Measurements from ENCODE around the gene PDE8B. TPM values are rescaled to one million over a fixed set of nuclear protein-coding genes. Genes with fewer than 3 reads are reported as not detected.

PDE8B gene
- polyA plus RNA-seq (2014; cell fraction: cytosol; rRNA removed), result 0.09 TPM in 1 of 2 replicates, not detected in the other
- 0.06 and 0.57 TPM in 2 replicates for polyA plus RNA-seq (2014; cell fraction: nucleus; rRNA removed)

- DNase-seq (ENCODE audit: low spot score), result no peak
Measured at GRCh38 chr5:77210091-77210963, at the start of gene PDE8B. Gene PDE8B (plus strand): TSS chr5:77210680. CDS start chr5:77210926, 246 bp downstream.

DNA sequence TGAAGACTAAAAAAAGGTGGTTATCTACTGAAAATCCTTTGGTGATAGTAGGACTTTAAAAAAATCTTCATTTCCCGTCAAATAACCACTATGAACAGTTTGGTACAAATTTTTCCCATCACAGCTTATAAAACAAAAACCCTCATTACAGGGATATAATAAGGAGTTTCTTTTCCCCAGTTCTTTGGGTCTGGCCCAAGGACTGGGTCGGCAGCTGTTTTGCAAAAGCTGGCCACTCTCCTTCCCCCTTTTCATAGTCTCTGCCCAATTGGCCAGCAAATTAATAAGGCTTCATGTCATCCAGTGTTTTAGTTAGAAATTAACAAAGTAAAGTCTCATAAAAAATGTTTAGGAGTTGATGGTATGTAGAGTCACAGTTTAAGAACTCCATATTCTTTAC is 47.0 kb upstream of the PDE8B start:
- no peak for DNase-seq (ENCODE audit: low spot score)

DNA sequence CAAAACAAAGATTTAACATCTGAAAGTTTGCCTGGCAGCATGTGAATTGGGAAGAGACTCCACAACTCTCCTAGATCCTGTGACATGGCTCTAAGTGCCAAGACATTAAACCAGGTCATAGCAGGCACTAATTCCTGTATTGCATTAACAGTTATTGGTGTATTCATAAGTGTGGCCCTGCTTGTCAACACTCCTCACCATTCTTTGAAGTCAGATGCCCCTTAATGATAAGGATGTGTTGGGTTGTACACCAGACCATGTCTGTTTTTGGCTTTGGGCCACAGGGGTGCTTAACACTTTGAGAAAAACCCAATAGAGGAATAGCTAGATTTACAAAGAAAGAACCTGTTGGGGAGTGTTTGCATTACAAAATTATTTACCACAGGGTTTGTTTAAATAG is 43.4 kb upstream of the PDE8B start:
- no peak for DNase-seq (ENCODE audit: low spot score)

DNA sequence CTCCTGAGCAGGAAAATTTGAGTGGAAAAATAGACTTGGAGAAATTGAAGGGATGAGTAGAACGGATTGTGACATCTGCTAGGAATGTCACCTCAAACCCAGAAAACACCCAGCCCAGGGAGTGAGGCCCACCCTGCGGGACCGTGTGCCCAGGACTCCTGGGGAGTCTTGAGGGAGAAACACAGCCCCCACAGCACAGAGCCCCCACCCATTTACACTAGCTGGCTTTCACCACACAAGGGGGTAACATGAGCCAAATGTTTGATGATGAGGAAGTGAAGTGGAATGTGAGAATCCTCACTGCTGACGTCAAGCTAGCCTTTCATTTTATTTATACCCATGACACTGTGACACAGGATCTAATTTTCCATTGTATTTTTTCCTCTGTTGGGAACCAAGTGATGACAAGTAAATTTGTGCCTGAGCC is 42.8 kb upstream of the PDE8B start:
- no peak for DNase-seq (ENCODE audit: low spot score)

GRCh38 chr5:77168161-77168878 is 42.2 kb upstream of the PDE8B start:
- DNase-seq (ENCODE audit: low spot score), result peak; percentile 7

GRCh38 chr5:77168879-77169244 is 41.6 kb upstream of the PDE8B start:
- no peak for DNase-seq (ENCODE audit: low spot score)

GRCh38 chr5:77170196-77170890 is 40.1 kb upstream of the PDE8B start:
- DNase-seq (ENCODE audit: low spot score), result no peak

GRCh38 chr5:77171141-77171910 is 39.2 kb upstream of the PDE8B start:
- no peak for DNase-seq (ENCODE audit: low spot score)

- DNase-seq (ENCODE audit: low spot score), result no peak
Measured at GRCh38 chr5:77172713-77173328, 37.7 kb upstream of the PDE8B start.

DNA sequence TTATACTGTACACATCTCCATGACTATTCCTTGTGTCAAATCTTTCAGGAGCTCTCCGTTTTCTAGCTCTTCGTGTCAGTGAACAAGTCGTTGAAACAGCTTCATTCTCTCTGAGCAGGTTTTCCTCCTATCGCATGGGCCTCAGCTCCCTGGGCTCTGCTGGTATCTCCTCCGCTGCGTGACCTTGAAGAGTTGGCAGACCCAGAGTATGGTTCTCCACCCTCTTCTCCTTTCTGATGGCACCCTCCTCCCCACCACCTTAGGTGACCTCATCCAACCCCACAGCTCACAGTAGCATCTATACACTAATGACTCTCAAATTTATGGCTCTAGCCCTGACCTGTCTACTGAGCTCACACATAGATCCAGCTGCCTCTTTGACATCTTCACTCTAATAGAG is 36.0 kb upstream of the PDE8B start:
- DNase-seq (ENCODE audit: low spot score), result no peak

DNA sequence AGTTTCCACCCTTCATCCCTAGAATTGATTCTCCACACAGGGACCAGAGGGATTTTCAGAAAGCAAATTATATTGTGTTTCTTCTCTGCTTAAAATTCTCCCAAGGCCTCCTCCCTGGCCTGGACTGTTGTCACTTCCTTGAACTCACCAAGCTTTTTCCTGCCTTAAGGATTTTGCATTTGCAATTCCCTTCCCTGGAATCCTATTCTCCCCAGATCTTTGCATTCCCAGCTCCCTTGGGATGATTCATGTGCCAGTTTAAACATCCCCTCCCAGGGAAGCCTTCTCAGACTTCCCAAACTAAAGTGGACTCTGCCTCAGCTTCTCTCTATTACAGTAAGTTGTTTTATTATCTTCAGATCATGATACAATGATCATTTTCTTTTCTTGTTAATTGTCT is 35.2 kb upstream of the PDE8B start:
- no peak for DNase-seq (ENCODE audit: low spot score)

DNA sequence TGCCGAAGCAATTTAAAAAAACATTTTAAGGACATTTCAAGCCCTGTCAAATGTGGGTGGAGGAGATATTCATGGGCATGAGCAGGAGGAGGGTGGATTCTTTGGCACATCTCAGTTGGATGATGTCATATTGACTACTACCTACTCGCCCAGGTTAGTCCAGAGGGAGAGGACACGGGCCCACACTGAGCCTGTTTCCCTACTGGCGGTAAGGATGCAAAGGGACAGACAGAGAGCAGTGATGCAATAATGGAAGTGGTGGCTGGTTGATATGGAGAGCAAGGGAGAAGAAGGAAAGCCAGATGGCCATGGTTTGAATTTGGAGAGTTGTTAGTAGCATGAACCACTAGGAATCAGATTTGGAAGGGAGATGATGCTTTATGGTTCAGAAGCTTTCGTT is 34.1 kb upstream of the PDE8B start:
- DNase-seq (ENCODE audit: low spot score), result no peak

DNA sequence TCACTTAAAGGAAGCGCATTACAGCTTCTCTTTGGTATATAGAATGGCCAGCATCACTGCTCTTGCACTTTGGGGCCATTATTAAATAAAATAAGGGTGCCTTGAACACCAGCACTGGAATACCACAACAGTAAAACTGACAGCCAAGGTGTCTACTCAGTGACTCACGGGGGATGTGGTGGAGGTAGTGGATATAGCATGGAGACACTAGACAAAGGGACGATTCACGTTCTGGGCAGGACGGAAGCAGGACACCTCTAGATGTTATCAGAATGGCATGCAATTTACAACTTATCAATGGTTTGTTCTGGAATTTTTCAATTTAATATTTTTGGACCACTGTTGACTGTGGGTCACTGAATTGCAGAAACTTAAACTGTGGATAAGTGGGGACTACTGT is 32.9 kb upstream of the PDE8B start:
- no peak for DNase-seq (ENCODE audit: low spot score)

DNA sequence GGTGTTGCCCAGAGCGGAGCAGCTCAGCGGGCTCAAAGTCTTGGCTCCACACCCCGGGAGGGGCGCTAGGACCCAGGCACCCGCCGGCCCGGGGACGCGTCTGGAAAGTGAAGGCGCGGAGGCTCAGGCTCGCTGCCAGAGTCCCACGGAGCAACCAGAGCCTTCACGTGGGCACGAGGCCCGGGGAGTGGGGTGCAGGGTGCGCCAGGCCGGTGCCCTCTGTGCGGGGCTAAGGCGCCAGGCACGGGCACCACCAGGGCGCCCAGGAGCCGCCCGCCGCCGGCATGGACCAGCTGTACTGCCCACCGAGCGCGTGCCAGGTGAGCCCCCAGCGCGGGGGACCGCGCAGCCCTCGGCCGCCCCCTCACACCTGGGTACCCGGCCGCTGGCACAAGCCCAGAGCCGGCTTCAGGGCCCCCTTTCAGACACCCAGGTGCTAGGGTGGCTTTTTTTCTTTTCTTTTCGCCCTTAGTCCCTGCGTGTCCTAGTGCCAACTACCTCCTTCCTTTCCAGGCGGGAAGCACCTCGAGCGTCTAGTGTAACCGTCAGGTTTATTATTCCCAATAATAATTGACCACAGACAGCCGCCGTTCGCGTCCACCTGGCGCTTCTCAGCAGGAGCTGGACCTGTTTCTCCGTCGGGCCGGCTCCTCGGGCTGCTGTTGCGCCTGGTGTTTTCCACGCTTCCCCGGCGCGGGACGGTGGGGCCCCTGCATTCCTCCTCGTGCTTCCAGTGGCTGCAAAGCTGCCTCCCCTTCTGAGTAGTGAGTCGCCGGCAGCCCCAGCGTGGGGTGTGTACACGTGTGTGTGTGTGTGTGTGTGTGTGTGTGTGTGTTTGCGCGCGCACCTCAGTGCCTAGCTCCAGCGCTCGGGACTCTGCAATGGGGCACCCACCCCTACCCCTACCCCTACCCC is 30.1 kb upstream of the PDE8B start:
- no peak for DNase-seq (ENCODE audit: low spot score)

- no peak for DNase-seq (ENCODE audit: low spot score)
Measured at GRCh38 chr5:77181173-77181572, 29.3 kb upstream of the PDE8B start.

DNA sequence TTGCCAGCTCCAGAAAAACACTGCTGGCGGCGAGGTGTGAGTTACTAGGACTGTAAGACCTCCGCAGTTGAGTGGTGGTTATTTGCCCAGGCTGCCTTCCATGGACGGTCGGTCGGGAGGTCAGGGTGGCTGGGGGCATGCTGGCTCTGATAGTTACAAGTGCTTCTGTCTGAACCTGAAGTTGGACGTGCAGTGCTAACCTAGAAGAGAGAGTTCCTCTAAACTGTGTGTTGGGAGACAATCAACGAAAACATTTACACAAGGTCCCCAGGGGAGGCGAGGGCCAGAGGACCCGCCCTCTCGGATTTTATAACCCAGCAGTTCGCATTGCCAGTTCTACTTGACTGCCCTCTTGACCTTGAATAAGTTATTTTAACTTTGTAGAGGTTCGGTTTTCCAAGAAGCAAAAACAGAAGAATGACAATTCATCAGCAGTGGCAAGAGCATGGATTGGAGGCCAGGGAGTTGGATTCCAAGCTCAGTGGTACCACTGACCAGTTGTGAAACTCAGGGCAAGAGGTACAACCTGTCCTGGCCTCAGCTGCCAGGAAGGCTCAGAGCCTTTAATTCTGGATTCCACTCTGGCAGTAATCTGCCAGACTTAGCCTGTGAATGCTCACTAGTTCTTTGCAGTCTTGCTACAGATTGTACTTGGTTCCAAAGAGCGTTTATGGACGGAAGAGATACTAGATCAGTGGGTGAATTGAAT is 28.7 kb upstream of the PDE8B start:
- DNase-seq (ENCODE audit: low spot score), result no peak

DNA sequence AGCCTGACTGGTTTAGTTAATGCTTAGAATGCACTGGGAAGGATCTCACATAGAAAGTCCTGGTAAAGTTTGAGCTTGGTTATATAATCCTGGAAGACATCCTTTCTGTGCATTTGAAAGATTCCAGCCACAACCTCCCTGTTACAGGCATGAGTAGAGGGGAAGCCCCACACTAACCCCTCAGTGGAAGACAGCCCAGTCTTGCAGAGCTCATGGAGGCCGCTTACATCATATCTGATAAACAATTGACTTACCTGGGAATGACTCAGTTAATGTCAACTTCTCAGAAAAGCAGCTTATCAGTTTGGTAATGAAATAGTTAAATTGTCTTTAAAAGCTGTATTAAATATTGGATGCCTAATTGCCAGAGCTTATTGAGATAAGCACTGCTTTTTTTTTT is 28.1 kb upstream of the PDE8B start:
- DNase-seq (ENCODE audit: low spot score), result no peak

GRCh38 chr5:77186652-77187370 is 23.7 kb upstream of the PDE8B start:
- no peak for DNase-seq (ENCODE audit: low spot score)

DNA sequence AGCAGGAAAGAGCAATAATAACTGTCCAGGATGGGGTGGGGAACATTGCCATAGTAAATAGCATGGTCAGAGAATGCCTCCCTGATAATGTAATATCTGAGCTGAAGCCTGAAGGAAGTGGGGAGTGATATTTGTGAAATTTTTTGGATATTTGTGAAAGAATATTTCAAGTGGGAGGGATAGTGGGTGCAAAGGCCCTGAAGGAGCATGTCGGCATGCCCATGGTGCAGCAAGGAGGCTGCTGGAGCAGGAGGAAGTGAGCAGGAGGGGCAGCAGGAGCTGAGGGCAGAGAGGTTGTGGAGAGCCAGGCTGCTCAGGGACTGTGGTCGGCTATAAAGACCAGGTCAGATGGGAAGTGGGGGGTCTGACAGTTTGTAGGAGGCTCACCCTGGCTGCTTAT is 21.1 kb upstream of the PDE8B start:
- no peak for DNase-seq (ENCODE audit: low spot score)
